Left lung (tissue), 10 donors: ENCODE results near the gene KRTAP5-11. TPM values are rescaled to one million over a fixed set of nuclear protein-coding genes. Genes with fewer than 3 reads are reported as not detected.

Experiments used
- ATAC-seq: fragments of 200-7000 bp; cut with Tn5 transposase; one replicate; pipeline ENCODE4 v1.9.1; 2020; ENCODE audit warnings: moderate library complexity
- DNase-seq, 4 donors: peaks; one replicate each; pipeline ENCODE4 v3.0.0-alpha.2; 2013 to 2020
- H3K27ac ChIP-seq, 2 donors: fragments of 200-600 bp; sonication (generic) in 1 of 2; one replicate each; pipeline versions ENCODE4 v1.5.0 to v1.8.0; 2020 to 2021
- H3K27me3 ChIP-seq, 2 donors: fragments of 200-600 bp; sonication (generic) in 1 of 2; one replicate each; pipeline versions ENCODE4 v1.5.0 to v1.8.0; 2020 to 2021
- H3K36me3 ChIP-seq, 2 donors: fragments of 200-600 bp; sonication (generic) in 1 of 2; one replicate each; pipeline versions ENCODE4 v1.5.0 to v1.8.0; 2020 to 2021
- H3K4me1 ChIP-seq, 2 donors: fragments of 200-600 bp; one replicate each; pipeline ENCODE4 v1.8.0; 2021
- H3K4me3 ChIP-seq, 2 donors: fragments of 200-600 bp; sonication (generic) in 1 of 2; one replicate each; pipeline versions ENCODE4 v1.5.0 to v1.8.0; 2020 to 2021; ENCODE audit warnings: mild to moderate bottlenecking in 1 of 2
- H3K9me3 ChIP-seq, 2 donors: fragments of 200-600 bp; sonication (generic) in 1 of 2; one replicate each; pipeline versions ENCODE4 v1.5.0 to v1.8.0; 2020 to 2021
- intact Hi-C, 2 donors: fragments of 100-400 bp; cut with DNase I; formaldehyde crosslinking; loops; one replicate each; pipeline versions ENCODE4 v1.11.2 to v1.14.2; 2022
- polyA plus RNA-seq, 6 donors: library from polyadenylated mRNA; unstranded; fragments of 120-200 nt; gene quantifications; one replicate each; pipeline ENCODE4 v1.2.1, GENCODE V29; 2013; ENCODE audit not compliant: insufficient read length in 6 of 6
- total RNA-seq, 2 donors: library from RNA; stranded (reverse); fragmentation: NEBNext Ultra II Directional; extraction: Animal tissue kit (Norgen Biotek cat#: 25700); gene quantifications; one replicate each; pipeline ENCODE4 v1.2.1, GENCODE V29; 2021
- TF ChIP-seq, protein P1 (sequence below), 2 donors: fragments of 200-600 bp; sonication (generic) in 1 of 2; IDR thresholded peaks; one replicate each; pipeline versions ENCODE4 v1.5.0 to v1.8.0; 2021; ENCODE audit warnings: antibody characterized with exemption in 2 of 2
- donor health status: DM: no; HTN: yes; CAD: no.
- donor health status: DM: no; HTN: no; CAD: no.

KRTAP5-11 gene
- total and polyA plus RNA-seq, 8 donors: 0.24 to 0.58 (median 0.41) TPM; not detected in 5

DNA sequence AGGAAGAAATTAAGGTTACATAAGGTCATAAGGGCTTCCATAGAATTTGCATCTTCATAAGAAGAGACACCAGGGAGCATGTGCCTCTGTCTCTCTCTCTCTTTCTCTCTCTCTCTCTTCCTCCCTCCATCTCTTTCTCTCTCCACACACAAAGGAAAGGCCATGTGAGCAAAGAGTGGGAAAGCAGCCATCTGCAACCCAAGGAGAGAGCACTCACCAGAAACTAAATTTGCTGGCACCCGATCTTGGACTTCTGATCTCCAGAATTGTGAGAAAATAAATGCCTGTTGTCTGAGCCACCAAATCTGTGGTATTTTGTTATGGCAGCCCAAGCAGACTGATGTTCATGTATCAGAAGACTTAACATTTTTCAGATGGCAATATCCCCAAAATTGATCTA is 23.7 kb downstream of the KRTAP5-11 start:
- Histone ChIP-seq H3K36me3 (no peaks in the 10 kb centered on the region), H3K4me1 (no peaks in the 10 kb centered on the region), H3K27ac (no peak overlapping the region), H3K9me3 (no peaks in the 10 kb centered on the region), H3K4me3 (no peak overlapping the region), H3K27me3 (peaks cover 0 to 7% of the 10 kb centered on the region in 2 donors)
- TF ChIP-seq, protein P1, sequence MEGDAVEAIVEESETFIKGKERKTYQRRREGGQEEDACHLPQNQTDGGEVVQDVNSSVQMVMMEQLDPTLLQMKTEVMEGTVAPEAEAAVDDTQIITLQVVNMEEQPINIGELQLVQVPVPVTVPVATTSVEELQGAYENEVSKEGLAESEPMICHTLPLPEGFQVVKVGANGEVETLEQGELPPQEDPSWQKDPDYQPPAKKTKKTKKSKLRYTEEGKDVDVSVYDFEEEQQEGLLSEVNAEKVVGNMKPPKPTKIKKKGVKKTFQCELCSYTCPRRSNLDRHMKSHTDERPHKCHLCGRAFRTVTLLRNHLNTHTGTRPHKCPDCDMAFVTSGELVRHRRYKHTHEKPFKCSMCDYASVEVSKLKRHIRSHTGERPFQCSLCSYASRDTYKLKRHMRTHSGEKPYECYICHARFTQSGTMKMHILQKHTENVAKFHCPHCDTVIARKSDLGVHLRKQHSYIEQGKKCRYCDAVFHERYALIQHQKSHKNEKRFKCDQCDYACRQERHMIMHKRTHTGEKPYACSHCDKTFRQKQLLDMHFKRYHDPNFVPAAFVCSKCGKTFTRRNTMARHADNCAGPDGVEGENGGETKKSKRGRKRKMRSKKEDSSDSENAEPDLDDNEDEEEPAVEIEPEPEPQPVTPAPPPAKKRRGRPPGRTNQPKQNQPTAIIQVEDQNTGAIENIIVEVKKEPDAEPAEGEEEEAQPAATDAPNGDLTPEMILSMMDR (IDR thresholded peaks at IDR 0.05): no peak
- intact Hi-C loops: no loop called here
- ATAC-seq (no peak), DNase-seq (no peak)

DNA sequence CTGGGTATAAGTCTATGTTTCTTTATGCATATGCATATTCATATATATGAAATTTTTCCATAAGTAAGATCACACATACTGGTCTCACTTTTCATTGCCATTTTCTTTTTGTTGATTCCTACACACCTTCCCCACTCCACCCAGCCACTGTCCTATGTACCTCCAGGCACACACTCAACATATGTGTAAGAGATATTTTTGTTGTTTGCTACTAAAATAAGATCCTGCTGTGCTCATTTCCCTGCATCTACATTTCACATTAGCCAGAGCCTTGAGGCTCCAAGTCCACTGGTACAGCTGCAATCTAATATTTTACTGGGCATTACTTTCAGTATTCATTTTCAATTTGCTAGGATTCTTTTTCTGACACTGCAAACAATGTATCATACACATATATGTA is 25.4 kb downstream of the KRTAP5-11 start:
- H3K4me3 ChIP-seq: no peak overlapping the region
- TF ChIP-seq, protein P1 (IDR thresholded peaks at IDR 0.05): no peak
- H3K4me1 ChIP-seq: no peaks in the 10 kb centered on the region
- H3K36me3 ChIP-seq: no peaks in the 10 kb centered on the region
- no peaks in the 10 kb centered on the region for H3K27me3 ChIP-seq
- intact Hi-C loops: no loop called here
- no peaks in the 10 kb centered on the region for H3K9me3 ChIP-seq
- no peak overlapping the region for H3K27ac ChIP-seq
- ATAC-seq (no peak), DNase-seq (no peak)

DNA sequence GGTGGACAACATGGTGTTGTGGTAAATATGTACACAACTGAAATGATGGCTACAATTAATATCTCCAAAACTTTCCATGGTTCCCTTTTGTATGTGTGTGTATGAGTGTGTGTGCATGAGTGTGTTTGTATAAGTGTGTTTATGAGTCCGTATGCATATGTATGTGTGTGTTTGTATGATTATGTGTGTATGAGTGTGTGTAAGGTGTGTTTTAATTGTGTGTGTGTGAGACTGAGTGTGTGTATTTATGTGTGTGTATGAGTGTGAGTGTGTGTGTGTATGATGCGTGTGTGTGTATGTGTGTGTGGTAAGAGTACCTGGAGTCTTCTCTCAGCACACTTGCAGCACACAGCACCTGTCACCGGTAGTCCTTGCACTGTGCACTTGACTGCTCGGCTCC is 26.7 kb downstream of the KRTAP5-11 start:
- H3K36me3 ChIP-seq: no peaks in the 10 kb centered on the region

DNA sequence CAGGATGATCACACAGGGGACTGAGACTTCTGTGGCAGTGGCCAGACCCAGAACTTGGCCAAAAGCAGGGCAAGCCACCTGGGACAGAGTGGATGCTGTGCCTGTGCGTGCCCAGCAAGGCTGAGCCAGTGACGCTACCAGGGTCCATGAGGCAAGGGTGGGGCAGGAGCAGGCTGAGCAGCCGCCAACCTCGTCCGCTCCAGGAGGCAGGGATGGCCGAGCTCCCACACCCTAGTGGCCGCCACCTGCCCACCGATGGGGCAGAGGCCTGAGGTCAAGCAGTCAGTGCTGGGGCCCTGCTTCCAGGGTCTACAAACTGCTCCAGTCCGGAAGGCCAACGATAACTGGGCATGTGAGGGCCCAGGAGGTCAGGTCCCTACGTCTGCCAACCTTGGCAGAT is 27.2 kb downstream of the KRTAP5-11 start:
- intact Hi-C loops: no loop called here

More for the DNA sequence above, 26.7 kb downstream of the KRTAP5-11 start:
- intact Hi-C loops: no loop called here
- TF ChIP-seq, protein P1 (IDR thresholded peaks at IDR 0.05): no peak
- Histone ChIP-seq H3K27ac (no peak overlapping the region), H3K9me3 (no peaks in the 10 kb centered on the region), H3K27me3 (no peaks in the 10 kb centered on the region), H3K4me3 (no peak overlapping the region), H3K4me1 (no peaks in the 10 kb centered on the region)
- DNase-seq: no peak
- ATAC-seq: no peak

DNA sequence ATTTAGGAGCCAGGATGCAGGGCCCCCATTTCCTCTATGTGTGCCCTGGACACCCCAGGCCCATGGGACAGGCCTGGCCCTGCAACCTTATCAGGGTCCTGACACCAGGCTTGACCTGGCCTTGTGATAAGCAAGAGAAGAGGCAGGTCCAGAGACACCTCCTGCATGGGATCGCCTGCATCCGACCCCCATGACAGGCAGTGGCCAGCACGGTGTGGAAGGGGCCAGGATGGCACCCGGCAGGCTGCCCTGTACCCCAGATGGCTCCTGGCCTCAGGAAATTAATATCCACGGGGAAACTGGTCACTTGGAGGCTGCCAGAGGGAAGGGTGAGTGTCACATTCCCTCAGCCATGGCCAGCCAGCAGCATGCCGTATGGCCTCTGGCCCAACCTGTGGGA is 27.7 kb downstream of the KRTAP5-11 start:
- TF ChIP-seq, protein P1 (IDR thresholded peaks at IDR 0.05): no peak

More for the DNA sequence above, 27.2 kb downstream of the KRTAP5-11 start:
- ATAC-seq: no peak
- TF ChIP-seq, protein P1 (IDR thresholded peaks at IDR 0.05): no peak
- Histone ChIP-seq H3K27me3 (no peaks in the 10 kb centered on the region), H3K36me3 (no peaks in the 10 kb centered on the region), H3K4me3 (no peak overlapping the region), H3K9me3 (no peaks in the 10 kb centered on the region), H3K27ac (no peak overlapping the region), H3K4me1 (no peaks in the 10 kb centered on the region)
- no peak for DNase-seq

More for the DNA sequence above, 27.7 kb downstream of the KRTAP5-11 start:
- Histone ChIP-seq H3K9me3 (no peaks in the 10 kb centered on the region), H3K27me3 (no peaks in the 10 kb centered on the region), H3K4me3 (no peak overlapping the region), H3K27ac (no peak overlapping the region), H3K36me3 (no peaks in the 10 kb centered on the region), H3K4me1 (no peaks in the 10 kb centered on the region)
- intact Hi-C loops: no loop called here
- ATAC-seq: no peak
- DNase-seq: no peak
